Fibroblast of skin of scalp (primary cell): ENCODE results near the gene C1QL3.

Source experiments
- DNase-seq: peaks from one replicate; pipeline ENCODE4 v3.0.0-alpha.2; 2013

The C1QL3 gene

DNA sequence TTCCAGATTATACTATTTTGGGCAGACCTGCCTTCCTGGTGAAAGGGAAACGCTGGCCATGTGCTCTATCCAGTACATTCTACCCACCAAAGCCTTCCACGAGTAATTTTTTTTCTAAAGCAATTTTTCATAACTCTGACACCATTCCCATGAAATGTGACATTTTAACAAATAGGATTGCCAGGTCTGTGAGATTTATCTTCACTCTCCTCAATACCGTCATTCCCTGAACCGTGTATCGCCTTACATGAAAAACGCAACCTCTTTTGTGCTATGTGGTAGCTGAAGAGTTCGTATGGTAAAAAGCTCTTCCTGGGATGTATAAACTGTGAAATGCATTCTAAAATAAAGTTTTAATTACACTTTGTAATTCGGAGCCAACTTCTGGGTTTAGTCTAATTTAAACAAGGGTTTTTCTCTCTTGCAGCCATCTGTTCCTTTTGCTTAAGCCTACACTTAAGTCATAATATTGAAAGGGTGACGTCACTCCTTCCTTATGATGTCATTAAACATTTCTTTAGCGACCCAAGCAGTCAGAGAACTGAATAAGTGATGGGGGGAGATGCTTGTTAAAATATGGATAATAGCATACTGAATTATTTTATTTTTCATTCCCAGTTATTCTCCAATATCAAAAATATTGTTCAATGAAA, 27.7 kb downstream of the C1QL3 start:
- DNase-seq = no peak

DNA sequence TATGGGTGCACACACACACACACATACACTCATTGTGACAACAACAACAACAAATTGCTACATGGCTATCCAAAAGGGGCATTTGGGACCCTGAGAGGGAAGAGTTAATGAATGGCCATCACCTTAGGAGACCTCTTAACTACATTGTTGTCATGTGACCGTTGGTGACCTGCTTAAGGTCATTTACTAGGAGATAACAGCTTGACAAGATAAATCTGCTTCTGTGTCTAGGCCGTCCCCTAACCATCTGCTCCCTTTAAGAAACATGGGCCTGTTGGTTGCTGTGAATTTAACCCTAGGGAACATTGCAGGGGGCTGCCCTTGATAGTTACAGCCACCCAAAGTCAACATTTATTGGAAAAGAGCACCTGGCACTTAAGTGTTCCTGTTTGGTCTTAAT, 29.7 kb downstream of the C1QL3 start:
- DNase-seq = no peak

DNA sequence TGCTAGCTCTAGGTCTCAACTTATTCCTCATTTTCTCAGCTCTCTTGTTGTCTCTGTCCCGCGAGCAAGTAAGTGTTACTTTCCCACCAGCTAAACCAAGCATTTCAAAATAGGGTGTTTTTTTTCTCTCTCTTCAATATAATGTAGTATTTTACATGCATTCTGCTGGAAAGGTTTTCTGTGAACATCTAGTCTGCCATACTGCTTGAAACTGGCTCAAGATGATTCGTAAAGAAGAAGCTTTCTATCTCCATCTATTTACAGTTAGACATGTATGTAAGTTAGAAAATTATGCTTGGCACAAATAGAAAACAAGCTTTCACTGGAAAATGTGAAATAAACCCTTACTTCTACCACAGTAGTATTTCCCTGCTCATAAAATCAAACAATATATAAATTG, 31.2 kb downstream of the C1QL3 start:
- DNase-seq = no peak

DNA sequence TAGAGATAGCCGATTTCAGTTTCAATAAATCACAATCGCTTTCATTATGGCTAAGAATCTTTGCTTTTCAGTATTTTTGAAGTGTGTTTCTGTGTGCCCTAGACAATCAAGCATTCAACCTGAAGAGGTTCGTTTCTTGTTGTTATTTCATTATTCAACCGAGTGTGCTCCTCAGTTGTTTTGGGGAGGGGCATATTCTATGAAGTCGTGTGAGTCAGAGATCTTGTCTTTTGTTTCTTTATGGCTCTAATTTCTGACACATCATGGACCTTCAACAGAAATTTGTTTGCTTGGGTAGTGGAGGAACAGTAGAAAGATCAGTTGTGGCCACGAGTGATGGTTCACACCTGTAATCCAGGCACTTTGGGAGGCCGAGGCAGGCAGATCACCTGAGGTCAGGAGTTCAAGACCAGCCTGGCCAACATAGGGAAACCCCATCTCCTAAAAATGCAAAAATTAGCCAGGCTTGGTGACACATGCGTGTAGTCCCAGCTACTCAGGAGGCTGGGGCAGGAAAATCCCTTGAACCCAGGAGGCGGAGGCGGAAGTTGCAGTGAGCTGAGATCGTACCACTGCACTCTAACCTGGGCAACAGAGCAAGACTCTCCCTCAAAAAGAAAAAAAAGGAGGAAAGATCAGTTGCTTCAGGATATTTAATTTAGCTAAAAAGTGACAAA, 38.3 kb downstream of the C1QL3 start:
- no peak for DNase-seq

DNA sequence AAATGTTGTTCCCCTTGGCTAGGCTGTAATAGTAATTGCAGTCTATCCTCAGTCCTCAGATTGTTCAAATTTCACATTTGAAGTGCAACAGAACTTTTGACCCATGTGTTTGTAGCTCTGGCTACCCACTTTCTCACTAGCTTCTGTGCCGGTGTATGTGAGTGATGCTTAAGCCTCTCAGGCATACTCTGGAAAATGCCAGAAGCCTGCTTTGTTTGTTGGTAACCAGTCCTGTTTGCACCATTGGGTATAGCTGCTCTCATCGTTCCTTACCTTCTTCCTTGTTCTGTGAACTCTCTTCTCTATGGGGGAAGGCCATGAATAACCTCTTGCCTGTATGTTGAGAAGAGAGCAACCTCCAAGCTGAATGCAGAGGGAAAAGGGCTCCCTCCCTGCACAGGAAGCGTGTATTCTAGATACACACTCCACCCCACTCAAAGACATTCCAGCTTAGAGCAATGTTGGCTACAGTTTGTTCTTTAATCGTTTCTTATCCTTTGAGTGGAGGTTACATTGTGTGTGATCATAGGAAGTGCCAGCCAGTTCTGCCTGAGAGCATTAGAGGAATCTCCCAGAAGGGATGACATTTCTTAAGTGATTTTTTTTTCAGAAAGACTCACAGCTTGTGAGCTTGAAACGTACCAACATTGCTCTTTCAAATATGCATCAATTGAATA, 40.5 kb downstream of the C1QL3 start:
- no peak for DNase-seq

DNA sequence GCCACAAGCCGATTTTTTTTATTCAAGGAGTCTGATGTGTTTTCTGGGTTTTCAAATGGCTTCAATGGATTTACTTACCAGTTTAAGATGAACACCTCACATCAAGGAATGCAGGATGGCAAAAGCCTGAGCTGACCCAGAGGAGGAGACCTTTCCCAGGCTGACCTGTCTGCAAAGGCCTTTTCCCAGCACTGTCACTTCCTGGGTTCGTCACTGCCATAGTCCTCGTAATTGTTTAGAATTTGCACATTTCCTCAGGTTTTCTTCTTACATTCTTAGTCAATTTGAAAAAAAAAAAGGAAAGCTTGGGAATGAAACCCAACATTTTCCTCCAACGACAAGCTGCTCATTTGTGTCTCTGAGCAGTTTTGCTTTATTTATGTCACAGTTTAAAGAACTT, 42.9 kb downstream of the C1QL3 start:
- DNase-seq = no peak

DNA sequence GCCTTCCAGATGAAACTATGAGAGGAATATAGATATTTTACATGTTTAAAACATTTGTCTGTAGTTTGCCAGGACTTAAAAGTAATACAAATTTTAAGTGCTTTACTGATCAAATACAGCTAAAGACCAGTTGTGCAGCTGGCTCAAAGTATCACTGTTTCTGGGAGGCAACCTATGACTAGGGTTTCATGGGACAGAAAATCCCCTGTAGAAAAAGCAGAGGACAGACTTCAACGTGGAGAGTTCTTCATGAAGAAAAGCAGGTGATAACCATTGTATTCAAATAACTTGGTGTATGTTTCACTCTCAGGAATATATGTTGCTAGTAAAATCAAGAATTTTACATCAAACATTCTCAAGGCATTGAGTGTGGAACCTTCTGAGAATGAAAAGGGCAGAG, 43.9 kb downstream of the C1QL3 start:
- no peak for DNase-seq

DNA sequence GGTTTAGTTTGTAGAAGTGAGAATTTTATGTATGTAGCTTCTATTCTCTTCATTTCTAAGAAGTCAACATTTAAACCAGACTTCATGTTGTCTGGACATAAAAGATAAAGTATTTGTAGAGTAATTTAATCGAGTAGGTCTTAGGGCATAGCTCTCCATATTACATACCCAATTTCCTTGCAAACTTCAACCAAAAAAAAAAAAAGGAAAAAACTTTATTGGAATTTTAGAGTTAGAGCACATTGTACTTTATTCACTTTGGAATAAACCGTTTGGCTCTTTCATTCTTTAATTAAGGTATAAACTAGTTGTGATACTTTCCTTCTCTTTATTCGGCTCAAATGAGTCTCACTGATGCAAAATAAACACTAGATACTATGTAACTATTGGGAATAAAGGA, 48.9 kb downstream of the C1QL3 start:
- no peak for DNase-seq

DNA sequence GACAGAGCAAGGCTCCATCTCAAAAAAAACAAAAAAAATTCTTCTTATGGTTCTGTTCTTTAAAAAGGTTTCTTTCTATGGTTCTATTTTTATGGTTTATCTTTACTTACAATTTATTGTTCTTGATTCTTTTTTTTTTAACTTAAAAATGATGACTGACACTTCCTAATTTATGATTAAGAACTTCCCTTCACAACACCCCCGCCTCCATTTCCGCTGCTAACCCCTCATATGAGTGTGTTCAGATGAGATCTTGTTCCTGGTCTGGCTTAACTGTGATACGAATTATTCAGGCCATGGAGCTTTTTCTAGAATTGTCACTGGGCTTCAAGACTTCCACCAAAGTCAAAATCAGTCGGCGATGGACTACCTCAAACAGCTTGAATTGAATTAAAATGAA, 50.9 kb downstream of the C1QL3 start:
- no peak for DNase-seq

DNA sequence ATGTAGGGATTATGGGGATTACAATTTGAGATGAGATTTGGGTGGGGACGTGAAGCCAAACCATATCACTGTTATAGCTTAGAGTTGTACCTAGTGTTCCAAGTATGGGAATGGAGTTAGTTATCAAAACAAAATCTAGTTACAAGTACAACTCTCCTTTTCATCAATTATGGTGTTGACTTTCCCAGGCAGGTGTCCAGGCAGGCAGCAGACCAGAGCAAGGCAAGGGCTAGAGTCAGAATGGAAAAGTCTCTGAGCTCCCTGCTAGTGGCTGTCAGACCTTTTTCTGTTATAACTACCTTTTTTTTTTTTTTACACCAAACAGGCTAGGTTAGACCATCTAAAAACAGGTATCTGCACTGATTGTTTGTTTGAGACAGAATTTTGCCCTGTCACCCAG, 55.7 kb downstream of the C1QL3 start:
- DNase-seq = no peak
